Right lobe of liver (tissue), 4 donors: ENCODE data around the gene TMEFF2.

Experiments
- CTCF ChIP-seq, 4 donors: fragments of 200-600 bp in 3 of 4; fragments of 450-650 bp in 1 of 4; IDR thresholded peaks; one replicate each; pipeline versions ENCODE4 v1.5.1 to v1.8.0; 2016 to 2022; ENCODE audit warnings: antibody characterized with exemption in 4 of 4, mild to moderate bottlenecking in 2 of 4
- POLR2A ChIP-seq: fragments of 450-650 bp; IDR thresholded peaks from one replicate; pipeline ENCODE4 v1.6.1; 2017; ENCODE audit warnings: antibody characterized with exemption, mild to moderate bottlenecking
- donor health status: DM: no; HTN: no; CAD: no.
- donor health status: DM: no; HTN: no; CAD: no.
- donor health status: DM: no; HTN: yes; CAD: no.

GRCh38 chr2:192010073-192010472 lies 184.7 kb downstream of the TMEFF2 start:
- TF ChIP-seq CTCF (IDR thresholded peaks at IDR 0.05) = no peak
- no peak for TF ChIP-seq POLR2A
